ENCODE data around the gene CCDC85A. TPM values are rescaled to one million over a fixed set of nuclear protein-coding genes. Genes with fewer than 3 reads are reported as not detected.

CCDC85A gene
- total and polyA plus RNA-seq, 2 of the 8 experiments (the other 6 are each of a cell fraction or from before 2014, with no cell fraction given): 0.20 TPM; not detected in 1

GRCh38 chr2:56206250-56206649 is 22.5 kb downstream of the CCDC85A start:
- Histone ChIP-seq H3K23me2 (ENCODE audit: low read depth, low read length) (no peaks in the 10 kb centered on the region; the same call in 1 of the 2 replicates), H4K5ac (ENCODE audit: insufficient read length, low read depth, low read length) (no peak overlapping the region), H2BK20ac (ENCODE audit: low read length) (no peak overlapping the region), H2AK5ac (ENCODE audit: low read depth, low read length) (no peak overlapping the region), H4K91ac (replicated peaks; ENCODE audit: insufficient read length, low read length) (no peak overlapping the region), H3K36me3 (ENCODE audit: control insufficient read depth in 2 of 4, insufficient read depth in 4 of 4, low read length in 3 of 4) (no peaks in the 10 kb centered on the region), H3K79me1 (ENCODE audit: low read depth, low read length) (no peaks in the 10 kb centered on the region), H3K79me2 (ENCODE audit: control insufficient read depth in 1 of 2, insufficient read depth in 2 of 2, low read length in 2 of 2) (no peaks in the 10 kb centered on the region), H3K4me1 (replicated peaks in 1 of 4; ENCODE audit: control insufficient read depth in 3 of 4, insufficient read depth in 4 of 4, low read length in 3 of 4) (no peaks in the 10 kb centered on the region), H3K4me2 (ENCODE audit: insufficient read depth in 1 of 2, low read depth in 2 of 2, low read length in 2 of 2) (no peak overlapping the region), H3K14ac (ENCODE audit: insufficient read length) (no peak overlapping the region), H2BK120ac (replicated peaks; ENCODE audit: low read depth, low read length) (no peak overlapping the region), H3K18ac (ENCODE audit: extremely low read depth, low read length) (no peak overlapping the region), H3K27me3 (replicated peaks in 1 of 4; ENCODE audit: control insufficient read depth in 3 of 4, extremely low read depth in 1 of 4, insufficient read depth in 3 of 4, low read length in 3 of 4) (no peaks in the 10 kb centered on the region), H3K27ac (ENCODE audit: low read depth, low read length) (no peak overlapping the region), H3K4ac (replicated peaks; ENCODE audit: insufficient read length, low read depth, low read length) (no peak overlapping the region), H3K4me3 (ENCODE audit: extremely low read depth in 1 of 4, insufficient read depth in 2 of 4, low read depth in 3 of 4, low read length in 4 of 4) (no peak overlapping the region), H3K56ac (replicated peaks; ENCODE audit: insufficient read length, low read depth, low read length) (no peak overlapping the region), H3K9ac (replicated peaks in 1 of 4; ENCODE audit: extremely low read depth in 1 of 4, low read depth in 3 of 4, low read length in 3 of 4) (no peak overlapping the region), H3K23ac (ENCODE audit: insufficient read length) (no peak overlapping the region), H4K8ac (ENCODE audit: extremely low read depth, insufficient read depth, low read length) (no peak overlapping the region), H3K9me3 (ENCODE audit: insufficient read depth in 2 of 2, low read depth in 1 of 2, low read length in 1 of 2) (no peaks in the 10 kb centered on the region), H4K20me1 (replicated peaks in 1 of 2; ENCODE audit: control insufficient read depth in 1 of 2, insufficient read depth in 2 of 2, low read length in 2 of 2) (no peaks in the 10 kb centered on the region), H2AFZ (ENCODE audit: low read length) (no peak overlapping the region), H2BK12ac (ENCODE audit: low read depth, low read length) (no peak overlapping the region), H2BK5ac (ENCODE audit: low read depth, low read length) (no peak overlapping the region), H2BK15ac (ENCODE audit: low read length) (no peak overlapping the region)
- ChIA-PET POLR2A (ENCODE audit: partially characterized antibody) (no interaction called here), CTCF (ENCODE audit: partially characterized antibody) (no interaction called here)
- no peak for TF ChIP-seq RAD21 (IDR thresholded peaks at IDR 0.05 in 1 of 2, conservative IDR thresholded peaks at IDR 0.05 in 1 of 2; ENCODE audit: low read depth in 2 of 2, low read length in 2 of 2)
- no peak for TF ChIP-seq ZNF274 (IDR thresholded peaks at IDR 0.05; ENCODE audit: borderline replicate concordance, extremely low read depth, low read length)
- no peak for TF ChIP-seq CEBPB (IDR thresholded peaks at IDR 0.05; ENCODE audit: low read depth, low read length)
- WGBS, 2 experiments (ENCODE audit: extremely low coverage in 1 of 2, insufficient coverage in 1 of 2, insufficient read length in 1 of 2, insufficient replicate concordance in 2 of 2, low coverage in 1 of 2, low lambda C conversion rate in 2 of 2, missing lambda C conversion rate in 1 of 2): 39% methylated on average over 1 of the region's 1 CpG; no CpG with 5 or more reads in 1 of the 2 experiments
- DNase-seq (ENCODE audit: low read depth in 1 of 2, low spot score in 2 of 2): no peak
- FAIRE-seq: no peak

Measured in H1 (cell line).